NCI-H146 (cell line): Measurements from ENCODE around the gene TBC1D22A.

Source experiments
- DNase-seq: peaks from one replicate; lab custom pipeline; 2025; lab: John Stamatoyannopoulos, UW

The TBC1D22A gene

GRCh38 chr22:46795845-46796565 is 33.6 kb downstream of the TBC1D22A start:
- DNase-seq: no peak

- DNase-seq: no peak
Observed at GRCh38 chr22:46796566-46797195, 34.2 kb downstream of the TBC1D22A start.

GRCh38 chr22:46797355-46797754 is 34.9 kb downstream of the TBC1D22A start:
- no peak for DNase-seq

- no peak for DNase-seq
Observed at GRCh38 chr22:46798041-46798365, 35.6 kb downstream of the TBC1D22A start.

- peak; percentile 39 for DNase-seq
Observed at GRCh38 chr22:46798366-46799350, 36.2 kb downstream of the TBC1D22A start.

GRCh38 chr22:46799626-46800025 is 37.2 kb downstream of the TBC1D22A start:
- no peak for DNase-seq

GRCh38 chr22:46800102-46800857 is 37.8 kb downstream of the TBC1D22A start:
- DNase-seq: no peak

GRCh38 chr22:46801331-46801811 is 38.9 kb downstream of the TBC1D22A start:
- DNase-seq: peak; percentile 4

GRCh38 chr22:46801826-46802607 is 39.6 kb downstream of the TBC1D22A start:
- DNase-seq: no peak

GRCh38 chr22:46802608-46803027 is 40.2 kb downstream of the TBC1D22A start:
- DNase-seq: no peak

GRCh38 chr22:46803031-46803880 is 40.8 kb downstream of the TBC1D22A start:
- peak; percentile 42 for DNase-seq

- DNase-seq: no peak
Observed at GRCh38 chr22:46803936-46804335, 41.5 kb downstream of the TBC1D22A start.

- no peak for DNase-seq
Observed at GRCh38 chr22:46806794-46807193, 44.3 kb downstream of the TBC1D22A start.

- DNase-seq: no peak
Observed at GRCh38 chr22:46807458-46807857, 45.0 kb downstream of the TBC1D22A start.

- no peak for DNase-seq
Observed at GRCh38 chr22:46809153-46809885, 46.9 kb downstream of the TBC1D22A start.

GRCh38 chr22:46810856-46811786 is 48.7 kb downstream of the TBC1D22A start:
- DNase-seq: no peak

- no peak for DNase-seq
Observed at GRCh38 chr22:46812034-46812605, 49.7 kb downstream of the TBC1D22A start.

GRCh38 chr22:46812788-46813187 is 50.3 kb downstream of the TBC1D22A start:
- no peak for DNase-seq
